ENCODE results near the gene CTNNA3. TPM values are rescaled to one million over a fixed set of nuclear protein-coding genes. Genes with fewer than 3 reads are reported as not detected.
"Not testable (repeated sequence)": the region's sequence is repeated elsewhere in the genome, so short reads cannot be mapped to it uniquely, and the experiment has no call there.

Gene CTNNA3
- 1 to 10 TPM; 1.0 to 3.9 (median 2.9) TPM for polyA plus RNA-seq (ENCODE audit: insufficient read length in 4 of 4)

- no peak for DNase-seq (ENCODE audit: low read depth in 4 of 4, low spot score in 3 of 4)
Measured at GRCh38 chr10:67696029-67696428, at the start of gene CTNNA3. CTNNA3 (minus strand) TSS chr10:67696195.

- no peak for DNase-seq (ENCODE audit: low read depth in 4 of 4, low spot score in 3 of 4)
Measured at GRCh38 chr10:67735430-67735829, 39.4 kb upstream of the CTNNA3 start.

- no peak for DNase-seq (ENCODE audit: low read depth in 4 of 4, low spot score in 3 of 4)
Measured at GRCh38 chr10:67733511-67733910, 37.5 kb upstream of the CTNNA3 start.

GRCh38 chr10:67725567-67725966 lies 29.6 kb upstream of the CTNNA3 start:
- DNase-seq (ENCODE audit: low read depth in 4 of 4, low spot score in 3 of 4), result no peak

- no peak for DNase-seq (ENCODE audit: low read depth in 4 of 4, low spot score in 3 of 4)
Measured at GRCh38 chr10:67723601-67724000, 27.6 kb upstream of the CTNNA3 start.

- DNase-seq (ENCODE audit: low read depth in 4 of 4, low spot score in 3 of 4), result no peak
Measured at GRCh38 chr10:67722113-67722512, 26.1 kb upstream of the CTNNA3 start.

GRCh38 chr10:67716455-67716854 lies 20.5 kb upstream of the CTNNA3 start:
- not testable (repeated sequence) for DNase-seq (ENCODE audit: low read depth in 4 of 4, low spot score in 3 of 4)

GRCh38 chr10:67705921-67706320 lies 9.9 kb upstream of the CTNNA3 start:
- DNase-seq (ENCODE audit: low read depth in 4 of 4, low spot score in 3 of 4), result no peak

- not testable (repeated sequence) for DNase-seq (ENCODE audit: low read depth in 4 of 4, low spot score in 3 of 4)
Measured at GRCh38 chr10:67699613-67700270, 3.7 kb upstream of the CTNNA3 start.

GRCh38 chr10:67698164-67698563 lies 2.2 kb upstream of the CTNNA3 start:
- no peak for DNase-seq (ENCODE audit: low read depth in 4 of 4, low spot score in 3 of 4)

- DNase-seq (ENCODE audit: low read depth in 4 of 4, low spot score in 3 of 4), result peak; percentile 20 to 36 (median 28)
Measured at GRCh38 chr10:67697724-67698131, 1.7 kb upstream of the CTNNA3 start.

- DNase-seq (ENCODE audit: low read depth in 4 of 4, low spot score in 3 of 4), result no peak
Measured at GRCh38 chr10:67696679-67697078, 684 bp upstream of the CTNNA3 start.

GRCh38 chr10:67695555-67695954 lies 440 bp downstream of the CTNNA3 start:
- DNase-seq (ENCODE audit: low read depth in 4 of 4, low spot score in 3 of 4), result no peak

GRCh38 chr10:67691861-67692260 lies 4.1 kb downstream of the CTNNA3 start:
- DNase-seq (ENCODE audit: low read depth in 4 of 4, low spot score in 3 of 4), result not testable (repeated sequence)

GRCh38 chr10:67690540-67690939 lies 5.5 kb downstream of the CTNNA3 start:
- DNase-seq (ENCODE audit: low read depth in 4 of 4, low spot score in 3 of 4), result not testable (repeated sequence)

- DNase-seq (ENCODE audit: low read depth in 4 of 4, low spot score in 3 of 4), result not testable (repeated sequence)
Measured at GRCh38 chr10:67684140-67684539, 11.9 kb downstream of the CTNNA3 start.

- no peak for DNase-seq (ENCODE audit: low read depth in 4 of 4, low spot score in 3 of 4)
Measured at GRCh38 chr10:67678335-67678974, 17.5 kb downstream of the CTNNA3 start.

- DNase-seq (ENCODE audit: low read depth in 4 of 4, low spot score in 3 of 4), result no peak
Measured at GRCh38 chr10:67676208-67676825, 19.7 kb downstream of the CTNNA3 start.

- no peak for DNase-seq (ENCODE audit: low read depth in 4 of 4, low spot score in 3 of 4)
Measured at GRCh38 chr10:67670401-67670800, 25.6 kb downstream of the CTNNA3 start.

- DNase-seq (ENCODE audit: low read depth in 4 of 4, low spot score in 3 of 4), result no peak
Measured at GRCh38 chr10:67669978-67670377, 26.0 kb downstream of the CTNNA3 start.

- DNase-seq (ENCODE audit: low read depth in 4 of 4, low spot score in 3 of 4), result no peak
Measured at GRCh38 chr10:67668448-67668847, 27.5 kb downstream of the CTNNA3 start.

- DNase-seq (ENCODE audit: low read depth in 4 of 4, low spot score in 3 of 4), result no peak
Measured at GRCh38 chr10:67667035-67667425, 29.0 kb downstream of the CTNNA3 start.
